ENCODE data around the gene CENPP.

DNA sequence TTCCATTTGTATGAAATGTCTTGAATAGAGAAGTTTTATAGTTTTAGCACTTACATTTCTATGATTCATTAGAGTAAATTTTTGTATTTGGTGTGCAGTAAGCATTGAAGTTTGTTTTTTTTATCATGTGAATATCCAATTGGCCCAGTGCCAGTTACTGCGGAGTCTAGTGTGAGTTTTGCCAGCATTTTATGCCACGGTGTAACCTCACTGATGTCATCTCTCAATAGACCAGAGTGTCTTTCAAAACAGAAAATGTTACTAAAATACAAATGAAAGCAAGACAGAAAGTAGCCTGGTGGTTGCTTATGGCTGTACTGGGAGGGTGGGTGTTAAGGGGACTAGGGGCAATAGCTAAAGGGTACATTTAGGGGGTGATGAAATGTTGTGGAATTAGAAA lies 281.3 kb downstream of the CENPP start:
- TF ChIP-seq POLR2AphosphoS2 (conservative IDR thresholded peaks at IDR 0.05; ENCODE audit: low read length) (no peak), EP300 (IDR thresholded peaks at IDR 0.05) (no peak), HOXA7 (CRISPR knock-in tag; IDR thresholded peaks at IDR 0.05) (no peak), CEBPB (IDR thresholded peaks at IDR 0.05) (no peak), RAD21 (conservative IDR thresholded peaks at IDR 0.05 in 1 of 2, IDR thresholded peaks at IDR 0.05 in 1 of 2) (no peak), MAFK (IDR thresholded peaks at IDR 0.05; ENCODE audit: partially characterized antibody) (no peak), SMC3 (IDR thresholded peaks at IDR 0.05) (no peak), REST (IDR thresholded peaks at IDR 0.05) (no peak), JUNB (IDR thresholded peaks at IDR 0.05) (no peak), RARB (CRISPR knock-in tag; IDR thresholded peaks at IDR 0.05) (no peak), POLR2A (IDR thresholded peaks at IDR 0.05; ENCODE audit: low read length) (no peak)
- TF ChIP-seq, protein P1, sequence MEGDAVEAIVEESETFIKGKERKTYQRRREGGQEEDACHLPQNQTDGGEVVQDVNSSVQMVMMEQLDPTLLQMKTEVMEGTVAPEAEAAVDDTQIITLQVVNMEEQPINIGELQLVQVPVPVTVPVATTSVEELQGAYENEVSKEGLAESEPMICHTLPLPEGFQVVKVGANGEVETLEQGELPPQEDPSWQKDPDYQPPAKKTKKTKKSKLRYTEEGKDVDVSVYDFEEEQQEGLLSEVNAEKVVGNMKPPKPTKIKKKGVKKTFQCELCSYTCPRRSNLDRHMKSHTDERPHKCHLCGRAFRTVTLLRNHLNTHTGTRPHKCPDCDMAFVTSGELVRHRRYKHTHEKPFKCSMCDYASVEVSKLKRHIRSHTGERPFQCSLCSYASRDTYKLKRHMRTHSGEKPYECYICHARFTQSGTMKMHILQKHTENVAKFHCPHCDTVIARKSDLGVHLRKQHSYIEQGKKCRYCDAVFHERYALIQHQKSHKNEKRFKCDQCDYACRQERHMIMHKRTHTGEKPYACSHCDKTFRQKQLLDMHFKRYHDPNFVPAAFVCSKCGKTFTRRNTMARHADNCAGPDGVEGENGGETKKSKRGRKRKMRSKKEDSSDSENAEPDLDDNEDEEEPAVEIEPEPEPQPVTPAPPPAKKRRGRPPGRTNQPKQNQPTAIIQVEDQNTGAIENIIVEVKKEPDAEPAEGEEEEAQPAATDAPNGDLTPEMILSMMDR (IDR thresholded peaks at IDR 0.05): no peak
- TF ChIP-seq, protein P2, sequence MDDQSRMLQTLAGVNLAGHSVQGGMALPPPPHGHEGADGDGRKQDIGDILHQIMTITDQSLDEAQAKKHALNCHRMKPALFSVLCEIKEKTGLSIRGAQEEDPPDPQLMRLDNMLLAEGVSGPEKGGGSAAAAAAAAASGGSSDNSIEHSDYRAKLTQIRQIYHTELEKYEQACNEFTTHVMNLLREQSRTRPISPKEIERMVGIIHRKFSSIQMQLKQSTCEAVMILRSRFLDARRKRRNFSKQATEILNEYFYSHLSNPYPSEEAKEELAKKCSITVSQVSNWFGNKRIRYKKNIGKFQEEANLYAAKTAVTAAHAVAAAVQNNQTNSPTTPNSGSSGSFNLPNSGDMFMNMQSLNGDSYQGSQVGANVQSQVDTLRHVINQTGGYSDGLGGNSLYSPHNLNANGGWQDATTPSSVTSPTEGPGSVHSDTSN (IDR thresholded peaks at IDR 0.05): no peak

Measured in A549 (cell line).